ENCODE measurements around the gene ADRA2C. TPM values are rescaled to one million over a fixed set of nuclear protein-coding genes. Genes with fewer than 3 reads are reported as not detected.
A peak's percentile ranks its signal among the peaks of the same experiment; 100 is the strongest.

The ADRA2C gene
- total and polyA plus RNA-seq, 2 of the 13 experiments (the other 11 are each of a cell fraction or from before 2014, with no cell fraction given) = 15.4 to 69.7 TPM

GRCh38 chr4:3791910-3792542 lies 25.8 kb downstream of the ADRA2C start (continued):
- peak; percentile 92 for TF ChIP-seq ZNF644 (CRISPR knock-in tag; IDR thresholded peaks at IDR 0.05; ENCODE audit: low read depth)
- peak; percentile 97 for TF ChIP-seq ZBTB49 (CRISPR knock-in tag; IDR thresholded peaks at IDR 0.05; ENCODE audit: borderline replicate concordance)
- TF ChIP-seq CENPX (CRISPR knock-in tag; IDR thresholded peaks at IDR 0.05) = no peak
- TF ChIP-seq PHF5A (CRISPR knock-in tag; IDR thresholded peaks at IDR 0.05; ENCODE audit: low read depth, unreplicated experiment) = peak; percentile 59
- TF ChIP-seq KLF6 (CRISPR knock-in tag; IDR thresholded peaks at IDR 0.05) = peak; percentile 99
- 0 out of 2 replicates have a peak, but pooled peaks have one; percentile 44 for TF ChIP-seq ZNF775 (CRISPR knock-in tag; IDR thresholded peaks at IDR 0.05; ENCODE audit: borderline replicate concordance)
- peak; percentile 81 for TF ChIP-seq RARA (CRISPR knock-in tag; IDR thresholded peaks at IDR 0.05)
- TF ChIP-seq ZNF616 (CRISPR knock-in tag; IDR thresholded peaks at IDR 0.05; ENCODE audit: low read depth) = peak; percentile 94
- peak; percentile 16; the same call in 1 of the 2 replicates for TF ChIP-seq IRF9 (CRISPR knock-in tag; IDR thresholded peaks at IDR 0.05; ENCODE audit: borderline replicate concordance)
- TF ChIP-seq ZNF737 (CRISPR knock-in tag; IDR thresholded peaks at IDR 0.05; ENCODE audit: borderline replicate concordance) = no peak; the same call in 1 of the 2 replicates
- 0 out of 2 replicates have a peak, but pooled peaks have one; percentile 56 for TF ChIP-seq ZNF777 (CRISPR knock-in tag; IDR thresholded peaks at IDR 0.05)
- TF ChIP-seq PAX8 (CRISPR knock-in tag; IDR thresholded peaks at IDR 0.05; ENCODE audit: borderline replicate concordance) = peak; percentile 97; the same call in 1 of the 2 replicates
- peak; percentile 69; the same call in 1 of the 2 replicates for TF ChIP-seq FOXM1 (CRISPR knock-in tag; IDR thresholded peaks at IDR 0.05)
- TF ChIP-seq MBNL3 (CRISPR knock-in tag; conservative IDR thresholded peaks at IDR 0.05) = no peak
- TF ChIP-seq CAMTA2 (CRISPR knock-in tag; IDR thresholded peaks at IDR 0.05; ENCODE audit: borderline replicate concordance) = peak; percentile 91; the same call in 1 of the 2 replicates
- TF ChIP-seq ZSCAN29 (CRISPR knock-in tag; conservative IDR thresholded peaks at IDR 0.05) = no peak
- no peak for TF ChIP-seq ZNF180 (CRISPR knock-in tag; IDR thresholded peaks at IDR 0.05; ENCODE audit: borderline replicate concordance, low read depth)
- TF ChIP-seq GRHL1 (CRISPR knock-in tag; conservative IDR thresholded peaks at IDR 0.05) = no peak
- TF ChIP-seq MXD1 (CRISPR knock-in tag; IDR thresholded peaks at IDR 0.05) = peak; percentile 92
- TF ChIP-seq RNF2 (conservative IDR thresholded peaks at IDR 0.05; ENCODE audit: low read depth) = no peak
- peak; percentile 52; the same call in 1 of the 2 replicates for TF ChIP-seq MAX (IDR thresholded peaks at IDR 0.05)
- TF ChIP-seq ELF3 (CRISPR knock-in tag; IDR thresholded peaks at IDR 0.05) = peak; percentile 90
- no peak for TF ChIP-seq FOXC1 (CRISPR knock-in tag; IDR thresholded peaks at IDR 0.05; ENCODE audit: borderline replicate concordance)
- TF ChIP-seq ZNF20 (CRISPR knock-in tag; IDR thresholded peaks at IDR 0.05) = no peak; the same call in 1 of the 2 replicates
- 0 out of 2 replicates have a peak, but pooled peaks have one; percentile 42 for TF ChIP-seq ZBTB8A (CRISPR knock-in tag; IDR thresholded peaks at IDR 0.05; ENCODE audit: borderline replicate concordance, low read depth)

All from HepG2 (cell line).